Raji (cell line): ENCODE results near the gene RBM39.
A peak's percentile ranks its signal among the peaks of the same experiment; 100 is the strongest.

Source experiments
- POLR2A ChIP-seq: IDR thresholded peaks from 2 replicates; pipeline ENCODE4 v1.6.1; 2011; ENCODE audit warnings: low read depth, low read length, control low read depth; ENCODE audit not compliant: insufficient read depth

The RBM39 gene

DNA sequence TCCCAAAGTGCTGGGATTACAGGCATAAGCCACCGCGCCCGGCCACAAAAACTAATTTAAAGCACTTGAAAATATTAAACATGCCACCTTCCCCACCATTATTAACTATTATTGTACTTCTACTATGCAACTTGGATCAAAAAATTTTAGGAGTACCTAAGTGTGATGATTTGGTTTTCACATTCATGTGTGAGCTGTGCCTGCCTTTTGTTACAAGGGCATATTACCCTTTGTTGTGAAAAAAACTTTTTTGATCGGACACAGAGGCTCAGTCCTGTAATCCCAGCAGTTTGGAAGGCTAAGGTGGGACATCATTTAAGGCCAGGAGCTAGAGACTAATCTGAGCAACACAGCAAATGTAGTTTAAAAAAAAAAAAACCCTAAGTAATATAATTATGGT is 25.7 kb downstream of the RBM39 start:
- TF ChIP-seq POLR2A = no peak

GRCh38 chr20:35715652-35716051 is 26.4 kb downstream of the RBM39 start:
- TF ChIP-seq POLR2A = no peak

GRCh38 chr20:35714127-35714526 is 27.9 kb downstream of the RBM39 start:
- TF ChIP-seq POLR2A = no peak

GRCh38 chr20:35711588-35712209 is 30.4 kb downstream of the RBM39 start:
- no peak for TF ChIP-seq POLR2A

GRCh38 chr20:35710884-35711587 is 31.0 kb downstream of the RBM39 start:
- no peak for TF ChIP-seq POLR2A

DNA sequence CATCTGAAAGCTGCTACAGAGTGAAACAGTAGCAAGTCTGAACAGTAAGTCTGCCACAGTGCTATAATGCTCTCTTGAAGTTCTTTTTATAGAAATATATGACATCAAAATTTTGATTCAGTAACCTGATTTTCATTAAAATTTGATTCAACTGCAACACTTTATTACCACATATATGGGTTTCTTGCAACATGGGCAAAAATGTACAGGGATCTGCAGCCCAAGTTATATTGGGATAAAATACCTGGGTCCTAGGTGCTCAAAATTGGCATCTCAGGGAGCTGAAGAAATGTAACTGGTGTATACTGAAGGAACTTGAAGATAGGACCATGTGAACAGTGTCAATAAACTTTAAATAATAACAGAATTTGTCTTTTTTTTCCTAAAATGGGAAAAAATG is 32.0 kb downstream of the RBM39 start:
- no peak for TF ChIP-seq POLR2A

DNA sequence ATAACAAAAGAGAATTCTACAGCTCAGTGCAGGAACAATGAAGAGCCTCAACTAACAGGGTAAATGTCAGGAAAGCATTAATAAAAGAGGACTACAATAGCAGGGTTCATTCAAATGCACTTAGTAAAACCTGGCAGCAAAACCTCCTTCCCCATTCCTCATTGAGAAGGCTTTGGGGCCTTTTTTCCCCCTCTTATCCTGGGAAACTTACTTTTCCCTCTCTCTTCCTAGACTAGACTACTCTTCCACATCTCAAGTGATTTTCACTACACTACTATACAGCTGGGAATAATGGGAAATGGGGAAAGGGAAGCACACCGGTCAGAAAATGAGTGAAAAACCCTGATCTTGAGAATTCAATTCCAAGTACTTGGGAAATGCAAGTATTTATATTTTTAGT is 32.8 kb downstream of the RBM39 start:
- no peak for TF ChIP-seq POLR2A

- no peak for TF ChIP-seq POLR2A
Observed at GRCh38 chr20:35708502-35708901, 33.6 kb downstream of the RBM39 start.

DNA sequence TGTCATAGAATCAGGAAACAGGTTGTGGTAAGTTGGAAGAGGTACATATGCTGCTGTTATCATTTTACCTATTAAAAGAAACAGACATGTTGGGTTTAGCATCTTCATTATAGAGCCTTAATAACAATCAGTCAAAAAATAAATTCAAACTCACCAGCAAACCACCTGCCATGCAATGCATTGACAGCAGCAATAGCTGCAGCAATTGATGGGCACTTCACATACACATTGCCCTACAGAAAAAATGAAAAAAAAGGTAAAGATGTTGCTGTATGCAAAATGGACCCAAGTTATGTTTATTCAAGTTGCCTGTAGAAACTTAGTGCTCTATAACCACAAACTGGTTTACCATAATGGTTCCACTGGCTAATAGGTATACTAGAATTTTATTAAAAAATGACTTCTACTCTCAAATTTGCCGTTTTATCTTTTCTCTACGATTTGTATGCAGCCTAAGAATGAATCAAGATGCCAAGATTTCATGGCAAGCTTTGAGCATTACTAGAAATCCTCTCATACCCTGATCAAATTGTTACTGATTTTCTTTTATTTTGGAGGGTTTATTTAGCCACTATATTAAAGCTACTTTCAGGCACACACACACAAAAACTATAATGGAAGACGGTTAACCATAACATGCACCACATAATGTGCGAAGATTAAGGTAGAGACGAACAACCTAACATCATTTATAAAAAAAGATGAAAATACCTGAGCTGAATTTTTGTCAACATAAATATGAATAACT is 37.4 kb downstream of the RBM39 start:
- no peak for TF ChIP-seq POLR2A

- TF ChIP-seq POLR2A = 0 out of 2 replicates have a peak, but pooled peaks have one; percentile 2
Observed at GRCh38 chr20:35702824-35703695, 39.0 kb downstream of the RBM39 start.

- TF ChIP-seq POLR2A = 0 out of 2 replicates have a peak, but pooled peaks have one; percentile 21
Observed at GRCh38 chr20:35702051-35702823, 39.8 kb downstream of the RBM39 start.

DNA sequence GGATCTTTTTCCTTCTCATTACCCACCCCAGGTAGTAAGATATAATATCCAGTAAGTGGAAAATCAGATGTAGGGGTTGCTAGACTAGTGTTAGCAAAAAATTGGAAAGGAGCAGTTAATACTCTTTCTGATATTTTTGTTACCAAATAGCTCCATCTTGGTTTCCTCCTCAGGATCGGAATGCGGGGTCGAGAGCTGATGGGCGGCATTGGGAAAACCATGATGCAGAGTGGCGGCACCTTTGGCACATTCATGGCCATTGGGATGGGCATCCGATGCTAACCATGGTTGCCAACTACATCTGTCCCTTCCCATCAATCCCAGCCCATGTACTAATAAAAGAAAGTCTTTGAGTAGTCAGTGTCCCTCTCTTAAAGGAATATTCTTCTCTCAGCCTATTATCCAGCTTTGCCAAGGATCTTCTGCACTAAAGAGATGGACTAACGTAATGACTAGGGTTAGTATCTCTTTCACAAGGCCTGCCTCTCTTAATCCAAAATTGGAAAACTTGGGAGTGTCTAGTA is 41.4 kb downstream of the RBM39 start:
- no peak for TF ChIP-seq POLR2A

DNA sequence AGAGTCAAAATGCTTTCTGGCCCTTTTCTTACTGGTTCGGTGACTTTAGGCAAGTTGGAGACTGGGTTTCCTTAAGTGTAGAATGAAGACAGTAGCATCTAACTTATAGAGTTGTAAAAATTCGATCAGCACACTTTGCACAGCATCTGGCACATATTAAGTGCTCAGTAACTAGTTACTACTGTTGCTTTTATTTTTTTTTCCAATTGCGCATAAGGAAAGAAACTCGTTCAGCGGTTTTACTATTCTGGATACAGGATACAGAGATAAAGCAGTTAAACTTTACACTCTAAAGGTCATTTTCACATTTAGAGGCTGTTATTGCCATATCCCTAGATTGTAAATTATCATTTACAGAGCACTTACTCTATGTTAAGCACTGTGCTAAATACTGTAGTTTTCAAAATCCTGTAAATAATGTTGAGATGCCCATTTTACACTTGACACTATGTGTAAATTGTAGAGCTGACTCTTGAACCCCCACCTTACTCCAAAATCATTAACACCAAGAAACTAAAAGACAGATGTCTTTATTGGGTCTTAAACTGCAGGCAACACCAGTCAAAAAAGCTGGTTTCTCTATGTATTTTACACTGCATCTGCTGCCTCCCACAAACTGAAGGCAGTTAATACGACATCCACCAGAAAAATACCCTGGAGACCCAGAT is 42.0 kb downstream of the RBM39 start:
- TF ChIP-seq POLR2A = no peak
